Measurements from ENCODE around the gene DPP6. TPM values are rescaled to one million over a fixed set of nuclear protein-coding genes. Genes with fewer than 3 reads are reported as not detected.

The DPP6 gene
- total RNA-seq, 1 experiment from 2014 or later, result not detected

DNA sequence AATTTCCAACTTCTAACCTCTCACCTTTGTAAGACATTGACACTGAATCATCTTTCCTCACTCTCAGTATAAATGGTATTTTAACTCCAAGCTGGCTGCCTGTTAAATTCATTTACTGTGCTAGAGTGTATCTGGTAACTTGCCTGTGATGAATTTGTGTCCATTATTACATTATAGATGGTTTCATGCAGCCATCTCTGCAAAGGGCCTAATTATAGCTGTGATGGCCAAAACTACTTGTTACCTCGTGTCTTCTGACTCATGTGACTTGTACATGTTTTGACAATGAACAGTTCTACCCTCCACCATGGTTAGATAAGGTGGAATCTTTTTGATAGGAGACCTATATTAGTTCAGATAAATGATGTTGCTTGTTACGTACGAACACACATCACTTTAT lies 558.7 kb downstream of the DPP6 start:
- POLR2A ChIA-PET, result no interaction called here
- Mint-ChIP-seq H3K27me3 (ENCODE audit: low read depth) (peaks cover 2% of the 10 kb centered on the region; the same call in 1 of the 2 replicates), H3K36me3 (peaks cover 43% of the 10 kb centered on the region), H3K4me1 (no peaks in the 10 kb centered on the region), H3K27ac (no peak overlapping the region), H3K9me3 (peaks cover 22% of the 10 kb centered on the region), H3K4me3 (no peak overlapping the region)
- TF ChIP-seq CDX4 (CRISPR knock-in tag; IDR thresholded peaks at IDR 0.05; ENCODE audit: borderline replicate concordance) (no peak), KAT7 (CRISPR knock-in tag; IDR thresholded peaks at IDR 0.05; ENCODE audit: borderline replicate concordance) (no peak), RORB (CRISPR knock-in tag; IDR thresholded peaks at IDR 0.05) (no peak), IRF1 (CRISPR knock-in tag; IDR thresholded peaks at IDR 0.05) (no peak)
- TF ChIP-seq, protein P1, sequence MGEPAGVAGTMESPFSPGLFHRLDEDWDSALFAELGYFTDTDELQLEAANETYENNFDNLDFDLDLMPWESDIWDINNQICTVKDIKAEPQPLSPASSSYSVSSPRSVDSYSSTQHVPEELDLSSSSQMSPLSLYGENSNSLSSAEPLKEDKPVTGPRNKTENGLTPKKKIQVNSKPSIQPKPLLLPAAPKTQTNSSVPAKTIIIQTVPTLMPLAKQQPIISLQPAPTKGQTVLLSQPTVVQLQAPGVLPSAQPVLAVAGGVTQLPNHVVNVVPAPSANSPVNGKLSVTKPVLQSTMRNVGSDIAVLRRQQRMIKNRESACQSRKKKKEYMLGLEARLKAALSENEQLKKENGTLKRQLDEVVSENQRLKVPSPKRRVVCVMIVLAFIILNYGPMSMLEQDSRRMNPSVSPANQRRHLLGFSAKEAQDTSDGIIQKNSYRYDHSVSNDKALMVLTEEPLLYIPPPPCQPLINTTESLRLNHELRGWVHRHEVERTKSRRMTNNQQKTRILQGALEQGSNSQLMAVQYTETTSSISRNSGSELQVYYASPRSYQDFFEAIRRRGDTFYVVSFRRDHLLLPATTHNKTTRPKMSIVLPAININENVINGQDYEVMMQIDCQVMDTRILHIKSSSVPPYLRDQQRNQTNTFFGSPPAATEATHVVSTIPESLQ (CRISPR knock-in tag; IDR thresholded peaks at IDR 0.05), result no peak
- TF ChIP-seq, protein P2, sequence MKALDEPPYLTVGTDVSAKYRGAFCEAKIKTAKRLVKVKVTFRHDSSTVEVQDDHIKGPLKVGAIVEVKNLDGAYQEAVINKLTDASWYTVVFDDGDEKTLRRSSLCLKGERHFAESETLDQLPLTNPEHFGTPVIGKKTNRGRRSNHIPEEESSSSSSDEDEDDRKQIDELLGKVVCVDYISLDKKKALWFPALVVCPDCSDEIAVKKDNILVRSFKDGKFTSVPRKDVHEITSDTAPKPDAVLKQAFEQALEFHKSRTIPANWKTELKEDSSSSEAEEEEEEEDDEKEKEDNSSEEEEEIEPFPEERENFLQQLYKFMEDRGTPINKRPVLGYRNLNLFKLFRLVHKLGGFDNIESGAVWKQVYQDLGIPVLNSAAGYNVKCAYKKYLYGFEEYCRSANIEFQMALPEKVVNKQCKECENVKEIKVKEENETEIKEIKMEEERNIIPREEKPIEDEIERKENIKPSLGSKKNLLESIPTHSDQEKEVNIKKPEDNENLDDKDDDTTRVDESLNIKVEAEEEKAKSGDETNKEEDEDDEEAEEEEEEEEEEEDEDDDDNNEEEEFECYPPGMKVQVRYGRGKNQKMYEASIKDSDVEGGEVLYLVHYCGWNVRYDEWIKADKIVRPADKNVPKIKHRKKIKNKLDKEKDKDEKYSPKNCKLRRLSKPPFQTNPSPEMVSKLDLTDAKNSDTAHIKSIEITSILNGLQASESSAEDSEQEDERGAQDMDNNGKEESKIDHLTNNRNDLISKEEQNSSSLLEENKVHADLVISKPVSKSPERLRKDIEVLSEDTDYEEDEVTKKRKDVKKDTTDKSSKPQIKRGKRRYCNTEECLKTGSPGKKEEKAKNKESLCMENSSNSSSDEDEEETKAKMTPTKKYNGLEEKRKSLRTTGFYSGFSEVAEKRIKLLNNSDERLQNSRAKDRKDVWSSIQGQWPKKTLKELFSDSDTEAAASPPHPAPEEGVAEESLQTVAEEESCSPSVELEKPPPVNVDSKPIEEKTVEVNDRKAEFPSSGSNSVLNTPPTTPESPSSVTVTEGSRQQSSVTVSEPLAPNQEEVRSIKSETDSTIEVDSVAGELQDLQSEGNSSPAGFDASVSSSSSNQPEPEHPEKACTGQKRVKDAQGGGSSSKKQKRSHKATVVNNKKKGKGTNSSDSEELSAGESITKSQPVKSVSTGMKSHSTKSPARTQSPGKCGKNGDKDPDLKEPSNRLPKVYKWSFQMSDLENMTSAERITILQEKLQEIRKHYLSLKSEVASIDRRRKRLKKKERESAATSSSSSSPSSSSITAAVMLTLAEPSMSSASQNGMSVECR (CRISPR knock-in tag; IDR thresholded peaks at IDR 0.05; ENCODE audit: borderline replicate concordance), result no peak
- TF ChIP-seq, protein P3, sequence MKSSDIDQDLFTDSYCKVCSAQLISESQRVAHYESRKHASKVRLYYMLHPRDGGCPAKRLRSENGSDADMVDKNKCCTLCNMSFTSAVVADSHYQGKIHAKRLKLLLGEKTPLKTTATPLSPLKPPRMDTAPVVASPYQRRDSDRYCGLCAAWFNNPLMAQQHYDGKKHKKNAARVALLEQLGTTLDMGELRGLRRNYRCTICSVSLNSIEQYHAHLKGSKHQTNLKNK (CRISPR knock-in tag; IDR thresholded peaks at IDR 0.05), result no peak
- TF ChIP-seq, protein P4, sequence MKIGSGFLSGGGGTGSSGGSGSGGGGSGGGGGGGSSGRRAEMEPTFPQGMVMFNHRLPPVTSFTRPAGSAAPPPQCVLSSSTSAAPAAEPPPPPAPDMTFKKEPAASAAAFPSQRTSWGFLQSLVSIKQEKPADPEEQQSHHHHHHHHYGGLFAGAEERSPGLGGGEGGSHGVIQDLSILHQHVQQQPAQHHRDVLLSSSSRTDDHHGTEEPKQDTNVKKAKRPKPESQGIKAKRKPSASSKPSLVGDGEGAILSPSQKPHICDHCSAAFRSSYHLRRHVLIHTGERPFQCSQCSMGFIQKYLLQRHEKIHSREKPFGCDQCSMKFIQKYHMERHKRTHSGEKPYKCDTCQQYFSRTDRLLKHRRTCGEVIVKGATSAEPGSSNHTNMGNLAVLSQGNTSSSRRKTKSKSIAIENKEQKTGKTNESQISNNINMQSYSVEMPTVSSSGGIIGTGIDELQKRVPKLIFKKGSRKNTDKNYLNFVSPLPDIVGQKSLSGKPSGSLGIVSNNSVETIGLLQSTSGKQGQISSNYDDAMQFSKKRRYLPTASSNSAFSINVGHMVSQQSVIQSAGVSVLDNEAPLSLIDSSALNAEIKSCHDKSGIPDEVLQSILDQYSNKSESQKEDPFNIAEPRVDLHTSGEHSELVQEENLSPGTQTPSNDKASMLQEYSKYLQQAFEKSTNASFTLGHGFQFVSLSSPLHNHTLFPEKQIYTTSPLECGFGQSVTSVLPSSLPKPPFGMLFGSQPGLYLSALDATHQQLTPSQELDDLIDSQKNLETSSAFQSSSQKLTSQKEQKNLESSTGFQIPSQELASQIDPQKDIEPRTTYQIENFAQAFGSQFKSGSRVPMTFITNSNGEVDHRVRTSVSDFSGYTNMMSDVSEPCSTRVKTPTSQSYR (CRISPR knock-in tag; IDR thresholded peaks at IDR 0.05), result no peak
- DNase-seq (ENCODE audit: low spot score) (no peak), ATAC-seq (no peak)
- CTCF ChIA-PET, result no interaction called here

- Mint-ChIP-seq H3K4me1 (no peaks in the 10 kb centered on the region), H3K9me3 (peaks cover 47% of the 10 kb centered on the region), H3K4me3 (no peak overlapping the region), H3K36me3 (peaks cover 58% of the 10 kb centered on the region), H3K27me3 (ENCODE audit: low read depth) (peaks cover 2% of the 10 kb centered on the region; the same call in 1 of the 2 replicates), H3K27ac (no peak overlapping the region)
- ChIA-PET POLR2A (no interaction called here), CTCF (no interaction called here)
- no peak for DNase-seq (ENCODE audit: low spot score)
- ATAC-seq, result no peak
- TF ChIP-seq, protein P5, sequence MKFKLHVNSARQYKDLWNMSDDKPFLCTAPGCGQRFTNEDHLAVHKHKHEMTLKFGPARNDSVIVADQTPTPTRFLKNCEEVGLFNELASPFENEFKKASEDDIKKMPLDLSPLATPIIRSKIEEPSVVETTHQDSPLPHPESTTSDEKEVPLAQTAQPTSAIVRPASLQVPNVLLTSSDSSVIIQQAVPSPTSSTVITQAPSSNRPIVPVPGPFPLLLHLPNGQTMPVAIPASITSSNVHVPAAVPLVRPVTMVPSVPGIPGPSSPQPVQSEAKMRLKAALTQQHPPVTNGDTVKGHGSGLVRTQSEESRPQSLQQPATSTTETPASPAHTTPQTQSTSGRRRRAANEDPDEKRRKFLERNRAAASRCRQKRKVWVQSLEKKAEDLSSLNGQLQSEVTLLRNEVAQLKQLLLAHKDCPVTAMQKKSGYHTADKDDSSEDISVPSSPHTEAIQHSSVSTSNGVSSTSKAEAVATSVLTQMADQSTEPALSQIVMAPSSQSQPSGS (CRISPR knock-in tag; IDR thresholded peaks at IDR 0.05; ENCODE audit: borderline replicate concordance, low read depth), result no peak
- TF ChIP-seq E2F1 (CRISPR knock-in tag; IDR thresholded peaks at IDR 0.05) (no peak), FOXP4 (CRISPR knock-in tag; IDR thresholded peaks at IDR 0.05) (no peak), USF1 (CRISPR knock-in tag; IDR thresholded peaks at IDR 0.05) (no peak), SP1 (CRISPR knock-in tag; conservative IDR thresholded peaks at IDR 0.05) (no peak), ETV6 (CRISPR knock-in tag; IDR thresholded peaks at IDR 0.05) (no peak), NFYB (CRISPR knock-in tag; conservative IDR thresholded peaks at IDR 0.05; ENCODE audit: low read depth) (no peak), ZNF263 (CRISPR knock-in tag; IDR thresholded peaks at IDR 0.05; ENCODE audit: low read depth) (no peak)
- TF ChIP-seq, protein P3 (CRISPR knock-in tag; IDR thresholded peaks at IDR 0.05), result no peak
These were observed 561.6 kb downstream of the DPP6 start for GRCh38 chr7:154613811-154614210.
